Left ventricle myocardium inferior (tissue), 1 donor: ENCODE results near the gene FAM98A. TPM values are rescaled to one million over a fixed set of nuclear protein-coding genes. Genes with fewer than 3 reads are reported as not detected.

ENCODE experiments used
- DNase-seq: peaks from one replicate; pipeline ENCODE4 v3.0.0-alpha.2; 2020
- H3K27ac ChIP-seq: fragments of 200-600 bp; replicated peaks from 2 replicates; pipeline ENCODE4 v1.8.0; 2021
- H3K27me3 ChIP-seq: fragments of 200-600 bp; 2 replicates; pipeline ENCODE4 v1.8.0; 2021; ENCODE audit warnings: low read depth
- H3K36me3 ChIP-seq: fragments of 200-600 bp; 2 replicates; pipeline ENCODE4 v1.8.0; 2021
- H3K4me1 ChIP-seq: fragments of 200-600 bp; 2 replicates; pipeline ENCODE4 v1.8.0; 2021
- H3K4me3 ChIP-seq: fragments of 200-600 bp; 2 replicates; pipeline ENCODE4 v1.8.0; 2021; ENCODE audit warnings: mild to moderate bottlenecking, moderate library complexity
- H3K9me3 ChIP-seq: fragments of 200-600 bp; replicated peaks from 2 replicates; pipeline ENCODE4 v1.8.0; 2021
- intact Hi-C: fragments of 100-400 bp; cut with micrococcal nuclease; formaldehyde crosslinking; loops from one replicate; pipeline ENCODE4 v1.11.0; 2022
- total RNA-seq: library from RNA; stranded (reverse); fragmentation: NEBNext Ultra II Directional; extraction: Animal tissue kit (Norgen Biotek cat#: 25700); gene quantifications from one replicate; pipeline ENCODE4 v1.2.1, GENCODE V29; 2021
- TF ChIP-seq, protein P1 (sequence below): fragments of 200-600 bp; IDR thresholded peaks from 2 replicates; pipeline ENCODE4 v1.8.0; 2021; ENCODE audit warnings: antibody characterized with exemption, mild to moderate bottlenecking, borderline replicate concordance
- donor health status: DM: no; HTN: yes; CAD: no; lungs with severe emphysema.

Gene FAM98A
- total RNA-seq, 1 donor from 2014 or later = 84.8 TPM

DNA sequence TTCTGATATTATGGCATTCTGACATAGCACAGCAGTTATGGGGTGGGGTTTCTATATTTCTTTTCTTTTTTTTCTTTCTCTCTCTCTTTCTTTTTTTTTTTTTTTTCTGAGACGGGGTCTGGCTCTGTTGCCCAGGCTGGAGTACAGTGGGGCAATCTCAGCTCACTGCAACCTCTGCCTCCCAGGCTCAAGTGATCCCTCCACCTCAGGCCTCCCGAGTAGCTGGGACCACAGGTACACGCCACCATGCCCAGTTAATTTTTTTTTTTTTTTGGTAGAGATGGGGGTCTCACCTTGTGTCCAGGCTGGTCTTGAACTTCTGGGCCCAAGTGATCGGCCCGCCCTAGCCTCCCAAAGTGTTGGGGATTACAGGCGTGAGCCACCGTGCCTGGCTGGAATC lies 7.5 kb upstream of the FAM98A start:
- TF ChIP-seq, protein P1, sequence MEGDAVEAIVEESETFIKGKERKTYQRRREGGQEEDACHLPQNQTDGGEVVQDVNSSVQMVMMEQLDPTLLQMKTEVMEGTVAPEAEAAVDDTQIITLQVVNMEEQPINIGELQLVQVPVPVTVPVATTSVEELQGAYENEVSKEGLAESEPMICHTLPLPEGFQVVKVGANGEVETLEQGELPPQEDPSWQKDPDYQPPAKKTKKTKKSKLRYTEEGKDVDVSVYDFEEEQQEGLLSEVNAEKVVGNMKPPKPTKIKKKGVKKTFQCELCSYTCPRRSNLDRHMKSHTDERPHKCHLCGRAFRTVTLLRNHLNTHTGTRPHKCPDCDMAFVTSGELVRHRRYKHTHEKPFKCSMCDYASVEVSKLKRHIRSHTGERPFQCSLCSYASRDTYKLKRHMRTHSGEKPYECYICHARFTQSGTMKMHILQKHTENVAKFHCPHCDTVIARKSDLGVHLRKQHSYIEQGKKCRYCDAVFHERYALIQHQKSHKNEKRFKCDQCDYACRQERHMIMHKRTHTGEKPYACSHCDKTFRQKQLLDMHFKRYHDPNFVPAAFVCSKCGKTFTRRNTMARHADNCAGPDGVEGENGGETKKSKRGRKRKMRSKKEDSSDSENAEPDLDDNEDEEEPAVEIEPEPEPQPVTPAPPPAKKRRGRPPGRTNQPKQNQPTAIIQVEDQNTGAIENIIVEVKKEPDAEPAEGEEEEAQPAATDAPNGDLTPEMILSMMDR = no peak
- no peak for DNase-seq
- H3K27ac ChIP-seq = no peak overlapping the region
- no peak overlapping the region for H3K4me3 ChIP-seq
- H3K9me3 ChIP-seq = no peaks in the 10 kb centered on the region
- no peaks in the 10 kb centered on the region for H3K36me3 ChIP-seq
- intact Hi-C loops = no loop called here
- H3K4me1 ChIP-seq = peaks cover 15% of the 10 kb centered on the region
- no peaks in the 10 kb centered on the region for H3K27me3 ChIP-seq

DNA sequence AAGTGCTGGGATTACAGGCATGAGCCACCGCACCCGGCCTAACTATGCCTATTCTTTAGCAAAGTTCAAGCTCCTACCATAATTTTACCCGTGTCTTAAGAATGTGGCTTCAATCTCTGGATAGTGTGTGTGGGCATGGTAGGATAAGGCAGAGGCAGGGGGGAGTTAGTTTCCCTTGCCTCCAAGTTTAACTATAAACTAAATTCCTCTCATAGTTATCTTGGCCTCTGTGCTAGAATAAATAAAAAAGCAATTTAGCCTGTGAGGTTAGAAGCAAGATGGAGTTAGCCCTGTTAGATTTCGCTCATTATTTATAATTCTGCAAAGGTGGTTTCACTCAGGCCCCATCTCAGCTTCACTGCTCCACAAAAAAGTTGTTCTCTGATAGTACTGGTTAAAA lies 7.0 kb upstream of the FAM98A start:
- no peaks in the 10 kb centered on the region for H3K36me3 ChIP-seq
- no peak for DNase-seq
- H3K27me3 ChIP-seq = no peaks in the 10 kb centered on the region
- intact Hi-C loops = no loop called here
- H3K4me1 ChIP-seq = peaks cover 15% of the 10 kb centered on the region
- no peak overlapping the region for H3K27ac ChIP-seq
- no peaks in the 10 kb centered on the region for H3K9me3 ChIP-seq
- no peak overlapping the region for H3K4me3 ChIP-seq
- TF ChIP-seq, protein P1 = no peak

DNA sequence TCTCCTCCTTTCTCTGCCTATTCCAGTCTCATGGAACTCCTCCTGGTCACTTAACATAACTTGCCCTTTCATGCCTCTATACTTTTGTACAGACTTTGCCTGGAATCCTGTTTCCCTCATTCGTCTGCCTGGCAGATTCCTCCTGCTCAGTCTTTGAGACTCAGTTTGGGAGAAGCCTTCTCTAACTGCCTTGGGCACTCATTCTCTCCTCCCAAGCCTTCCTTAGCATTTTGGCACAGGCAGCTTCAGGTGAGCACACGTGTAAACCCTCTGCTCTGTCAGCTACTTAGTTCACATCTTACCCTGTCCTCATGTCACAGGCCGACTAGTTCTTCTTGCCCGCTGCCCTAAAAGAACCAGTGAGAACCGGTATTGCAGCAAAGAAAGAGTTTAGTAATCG lies 6.0 kb upstream of the FAM98A start:
- peak overlapping the region; percentile 10 for H3K27ac ChIP-seq
- H3K36me3 ChIP-seq = no peaks in the 10 kb centered on the region
- H3K27me3 ChIP-seq = no peaks in the 10 kb centered on the region
- DNase-seq = no peak
- intact Hi-C loops = no loop called here
- TF ChIP-seq, protein P1 = no peak
- H3K9me3 ChIP-seq = no peaks in the 10 kb centered on the region
- no peak overlapping the region for H3K4me3 ChIP-seq
- peaks cover 15% of the 10 kb centered on the region for H3K4me1 ChIP-seq

DNA sequence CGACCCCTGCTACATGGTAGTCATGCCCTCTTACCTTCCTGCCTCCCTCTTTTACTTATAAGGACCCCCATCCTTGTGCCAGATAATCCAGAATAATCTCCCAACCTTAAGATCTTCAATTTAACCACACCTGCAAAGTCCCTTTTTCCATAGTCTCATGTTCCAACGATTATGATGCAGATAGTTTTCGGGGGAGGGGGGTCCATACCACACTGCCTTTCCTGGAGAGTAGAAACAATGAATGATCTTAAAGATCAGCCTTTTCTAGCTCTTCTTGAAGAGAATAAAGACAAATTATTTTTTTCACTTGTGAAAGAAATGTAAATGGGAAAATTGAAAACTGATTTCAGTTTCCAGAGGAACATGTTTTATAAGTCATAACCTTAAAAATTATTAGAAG lies 4.3 kb upstream of the FAM98A start:
- Histone ChIP-seq H3K9me3 (no peaks in the 10 kb centered on the region), H3K4me1 (peaks cover 24% of the 10 kb centered on the region), H3K27me3 (no peaks in the 10 kb centered on the region), H3K27ac (no peak overlapping the region), H3K36me3 (no peaks in the 10 kb centered on the region), H3K4me3 (no peak overlapping the region)
- TF ChIP-seq, protein P1 = no peak
- intact Hi-C loops = no loop called here
- no peak for DNase-seq

DNA sequence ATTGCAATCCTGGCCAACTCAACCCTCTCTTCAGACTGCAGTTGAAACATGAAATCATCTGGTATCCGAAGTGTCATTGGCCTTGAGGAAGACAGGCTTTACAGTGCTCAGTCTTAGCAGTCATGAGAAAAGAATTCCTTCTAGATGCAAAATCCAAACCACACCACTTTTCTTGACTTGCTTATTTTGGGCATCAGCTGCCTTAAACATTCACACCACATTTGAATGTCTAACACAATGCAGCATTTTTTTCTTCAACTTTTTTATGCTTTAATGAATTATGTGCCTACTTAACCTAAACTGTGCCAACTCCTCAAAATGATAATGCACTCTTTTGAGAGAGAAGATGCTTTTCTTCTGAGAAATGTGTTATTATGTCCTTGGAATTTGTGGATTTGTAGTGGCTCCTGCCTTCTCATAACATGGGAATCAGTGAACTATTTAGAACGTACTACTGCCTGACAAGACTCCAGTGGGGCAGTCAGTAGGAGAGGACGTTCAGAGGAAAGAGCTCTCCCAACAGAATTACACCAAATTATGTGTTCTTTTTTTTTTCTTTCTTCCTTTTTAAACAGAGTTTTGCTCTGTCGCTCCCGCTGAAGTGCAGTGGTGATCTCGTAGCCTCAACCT lies 3.2 kb upstream of the FAM98A start:
- no peaks in the 10 kb centered on the region for H3K36me3 ChIP-seq
- H3K27ac ChIP-seq = no peak overlapping the region
- TF ChIP-seq, protein P1 = no peak
- H3K4me1 ChIP-seq = peaks cover 27% of the 10 kb centered on the region
- H3K27me3 ChIP-seq = no peaks in the 10 kb centered on the region
- intact Hi-C loops = no loop called here
- no peak for DNase-seq
- no peak overlapping the region for H3K4me3 ChIP-seq
- no peaks in the 10 kb centered on the region for H3K9me3 ChIP-seq

DNA sequence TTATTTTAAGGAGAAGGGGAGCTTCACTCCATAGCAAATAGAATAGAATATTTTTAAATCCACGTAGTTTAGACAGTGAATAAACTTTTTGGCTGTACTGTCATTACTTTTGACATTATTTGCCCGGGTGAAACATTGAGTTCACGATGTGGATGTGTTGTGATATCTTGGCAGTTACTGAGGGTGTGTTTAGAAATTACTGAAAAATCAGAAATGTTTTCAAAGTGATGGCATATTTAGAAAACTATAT lies 769 bp upstream of the FAM98A start:
- intact Hi-C loops = no loop called here
- TF ChIP-seq, protein P1 = no peak
- no peak for DNase-seq
- peaks cover 7% of the 10 kb centered on the region for H3K36me3 ChIP-seq
- H3K4me3 ChIP-seq = peak overlapping the region; percentile 99
- peak overlapping the region; percentile 94 for H3K27ac ChIP-seq
- peaks cover 46% of the 10 kb centered on the region for H3K4me1 ChIP-seq
- H3K9me3 ChIP-seq = no peaks in the 10 kb centered on the region
- H3K27me3 ChIP-seq = no peaks in the 10 kb centered on the region
